IPS-20b (cell line): Measurements from ENCODE around the gene RENBP.

Experiments used
- H3K27ac ChIP-seq: one replicate; pipeline ENCODE4 v1.5.1; 2013; ENCODE audit warnings: low read length
- H3K27me3 ChIP-seq: 2 replicates; pipeline ENCODE4 v1.6.1; 2013; ENCODE audit warnings: mild to moderate bottlenecking, low read length, inconsistent platforms; ENCODE audit not compliant: insufficient read depth
- H3K36me3 ChIP-seq: 2 replicates; pipeline ENCODE4 v1.6.1; 2013; ENCODE audit warnings: low read depth, mild to moderate bottlenecking, inconsistent platforms, low read length, moderate library complexity; ENCODE audit not compliant: insufficient read depth
- H3K4me1 ChIP-seq: 2 replicates; pipeline ENCODE4 v1.6.1; 2013; ENCODE audit warnings: mild to moderate bottlenecking, control low read depth, inconsistent platforms, low read length, moderate library complexity; ENCODE audit not compliant: insufficient read depth
- H3K4me3 ChIP-seq: 2 replicates; pipeline ENCODE4 v1.5.1; 2013; ENCODE audit warnings: mild to moderate bottlenecking, low read length, inconsistent platforms
- H3K9ac ChIP-seq: 2 replicates; pipeline ENCODE4 v1.6.1; 2013; ENCODE audit warnings: low read depth, mild to moderate bottlenecking, inconsistent platforms, low read length, moderate library complexity
- H3K9me3 ChIP-seq: 2 replicates; pipeline ENCODE4 v1.6.1; 2013; ENCODE audit warnings: mild to moderate bottlenecking, low read depth, low read length, inconsistent platforms; ENCODE audit not compliant: insufficient read depth

The RENBP gene

GRCh38 chrX:153951683-153952372 lies 7.4 kb upstream of the RENBP start:
- Histone ChIP-seq H3K9ac (no peak overlapping the region), H3K4me3 (no peak overlapping the region), H3K27me3 (no peaks in the 10 kb centered on the region), H3K4me1 (no peaks in the 10 kb centered on the region), H3K36me3 (peaks cover 86% of the 10 kb centered on the region), H3K27ac (no peak overlapping the region), H3K9me3 (no peaks in the 10 kb centered on the region)

GRCh38 chrX:153950127-153950526 lies 5.7 kb upstream of the RENBP start:
- Histone ChIP-seq H3K9ac (no peak overlapping the region), H3K4me1 (no peaks in the 10 kb centered on the region), H3K4me3 (no peak overlapping the region), H3K27ac (no peak overlapping the region), H3K27me3 (no peaks in the 10 kb centered on the region), H3K9me3 (no peaks in the 10 kb centered on the region), H3K36me3 (peaks cover 69% of the 10 kb centered on the region)

GRCh38 chrX:153948847-153949805 lies 4.7 kb upstream of the RENBP start:
- H3K27me3 ChIP-seq = no peaks in the 10 kb centered on the region
- H3K36me3 ChIP-seq = peaks cover 61% of the 10 kb centered on the region

GRCh38 chrX:153948002-153948466 lies 3.6 kb upstream of the RENBP start:
- H3K4me3 ChIP-seq = no peak overlapping the region
- H3K4me1 ChIP-seq = no peaks in the 10 kb centered on the region
- H3K9ac ChIP-seq = no peak overlapping the region; the same call in 1 of the 2 replicates
- H3K27me3 ChIP-seq = no peaks in the 10 kb centered on the region
- H3K36me3 ChIP-seq = peaks cover 51% of the 10 kb centered on the region
- no peak overlapping the region for H3K27ac ChIP-seq
- H3K9me3 ChIP-seq = no peaks in the 10 kb centered on the region

More at GRCh38 chrX:153948847-153949805, 4.7 kb upstream of the RENBP start:
- H3K4me1 ChIP-seq = no peaks in the 10 kb centered on the region
- H3K4me3 ChIP-seq = no peak overlapping the region
- no peak overlapping the region for H3K9ac ChIP-seq
- no peak overlapping the region for H3K27ac ChIP-seq
- H3K9me3 ChIP-seq = no peaks in the 10 kb centered on the region

- H3K27me3 ChIP-seq = no peaks in the 10 kb centered on the region
- no peak overlapping the region for H3K4me3 ChIP-seq
- H3K4me1 ChIP-seq = no peaks in the 10 kb centered on the region
- H3K9ac ChIP-seq = no peak overlapping the region
- no peak overlapping the region for H3K27ac ChIP-seq
- H3K36me3 ChIP-seq = peaks cover 43% of the 10 kb centered on the region
- H3K9me3 ChIP-seq = no peaks in the 10 kb centered on the region
These were observed 2.7 kb upstream of the RENBP start for GRCh38 chrX:153947009-153947769.

- H3K9me3 ChIP-seq = no peaks in the 10 kb centered on the region
- no peaks in the 10 kb centered on the region; the same call in 1 of the 2 replicates for H3K4me1 ChIP-seq
- H3K9ac ChIP-seq = no peak overlapping the region
- H3K4me3 ChIP-seq = no peak overlapping the region
- H3K36me3 ChIP-seq = peaks cover 33% of the 10 kb centered on the region
- H3K27me3 ChIP-seq = no peaks in the 10 kb centered on the region
- H3K27ac ChIP-seq = no peak overlapping the region
These were observed 1.8 kb upstream of the RENBP start for GRCh38 chrX:153945956-153946943.

GRCh38 chrX:153944800-153945150 lies 332 bp upstream of the RENBP start:
- no peak overlapping the region for H3K9ac ChIP-seq
- H3K4me3 ChIP-seq = no peak overlapping the region

GRCh38 chrX:153941336-153942252 lies 2.8 kb downstream of the RENBP start:
- H3K9me3 ChIP-seq = no peaks in the 10 kb centered on the region
- peak overlapping the region; percentile 59; the same call in 1 of the 2 replicates for H3K9ac ChIP-seq
- H3K27me3 ChIP-seq = no peaks in the 10 kb centered on the region
- H3K4me1 ChIP-seq = peaks cover 5% of the 10 kb centered on the region; the same call in 1 of the 2 replicates
- no peaks in the 10 kb centered on the region for H3K36me3 ChIP-seq
- H3K27ac ChIP-seq = no peak overlapping the region
- no peak overlapping the region; the same call in 1 of the 2 replicates for H3K4me3 ChIP-seq

More at GRCh38 chrX:153944800-153945150, 332 bp upstream of the RENBP start:
- no peaks in the 10 kb centered on the region for H3K27me3 ChIP-seq
- no peaks in the 10 kb centered on the region for H3K9me3 ChIP-seq
- H3K27ac ChIP-seq = no peak overlapping the region
- H3K36me3 ChIP-seq = peaks cover 19% of the 10 kb centered on the region
- H3K4me1 ChIP-seq = peaks cover 3% of the 10 kb centered on the region; the same call in 1 of the 2 replicates

- H3K4me1 ChIP-seq = peaks cover 5% of the 10 kb centered on the region; the same call in 1 of the 2 replicates
- H3K27me3 ChIP-seq = no peaks in the 10 kb centered on the region
- no peak overlapping the region for H3K27ac ChIP-seq
- H3K9me3 ChIP-seq = no peaks in the 10 kb centered on the region
- no peaks in the 10 kb centered on the region for H3K36me3 ChIP-seq
- H3K9ac ChIP-seq = no peak overlapping the region
- H3K4me3 ChIP-seq = no peak overlapping the region
These were observed 4.9 kb downstream of the RENBP start for GRCh38 chrX:153939573-153939972.
